UCSD-AML1 (cell line): ENCODE results near the gene SUPT20H.

Experiments
- DNase-seq: peaks from one replicate; lab custom pipeline; 2025; ENCODE audit not compliant: unreplicated experiment; lab: John Stamatoyannopoulos, UW

The SUPT20H gene

DNA sequence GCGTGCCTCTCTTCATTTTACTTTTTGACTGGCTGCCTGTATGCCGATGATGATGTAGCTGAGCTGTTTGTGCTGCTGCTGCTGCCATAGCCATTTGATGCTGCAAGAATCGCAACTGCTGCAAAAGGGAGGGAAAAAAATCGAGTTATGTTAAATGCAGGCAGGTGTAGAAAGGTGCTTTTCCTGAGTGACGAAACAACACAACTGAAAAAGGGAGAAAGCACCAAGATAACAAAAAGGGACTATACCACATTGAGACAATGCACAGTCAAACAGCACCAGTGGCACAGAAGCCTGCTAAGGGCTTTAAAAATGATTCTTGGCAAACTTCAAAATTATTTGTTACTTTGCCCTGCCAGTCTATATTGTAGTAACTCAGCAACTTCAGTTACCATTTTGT lies 49.8 kb downstream of the SUPT20H start:
- no peak for DNase-seq

DNA sequence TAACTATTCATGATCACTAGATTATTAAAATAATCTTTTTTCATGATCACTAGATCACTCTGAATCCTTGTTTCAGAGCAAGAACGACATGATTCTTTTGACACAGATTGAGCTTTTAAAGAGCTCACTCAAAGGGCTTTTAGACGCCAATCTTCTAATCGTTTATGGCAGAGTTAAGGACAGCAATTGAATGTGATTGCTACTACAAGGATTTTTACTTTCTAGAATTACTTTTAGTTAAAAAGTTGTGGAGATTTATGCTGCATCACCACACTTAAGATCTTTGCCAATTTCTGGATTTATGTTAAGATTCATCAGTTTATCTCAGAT lies 57.6 kb downstream of the SUPT20H start:
- no peak for DNase-seq

DNA sequence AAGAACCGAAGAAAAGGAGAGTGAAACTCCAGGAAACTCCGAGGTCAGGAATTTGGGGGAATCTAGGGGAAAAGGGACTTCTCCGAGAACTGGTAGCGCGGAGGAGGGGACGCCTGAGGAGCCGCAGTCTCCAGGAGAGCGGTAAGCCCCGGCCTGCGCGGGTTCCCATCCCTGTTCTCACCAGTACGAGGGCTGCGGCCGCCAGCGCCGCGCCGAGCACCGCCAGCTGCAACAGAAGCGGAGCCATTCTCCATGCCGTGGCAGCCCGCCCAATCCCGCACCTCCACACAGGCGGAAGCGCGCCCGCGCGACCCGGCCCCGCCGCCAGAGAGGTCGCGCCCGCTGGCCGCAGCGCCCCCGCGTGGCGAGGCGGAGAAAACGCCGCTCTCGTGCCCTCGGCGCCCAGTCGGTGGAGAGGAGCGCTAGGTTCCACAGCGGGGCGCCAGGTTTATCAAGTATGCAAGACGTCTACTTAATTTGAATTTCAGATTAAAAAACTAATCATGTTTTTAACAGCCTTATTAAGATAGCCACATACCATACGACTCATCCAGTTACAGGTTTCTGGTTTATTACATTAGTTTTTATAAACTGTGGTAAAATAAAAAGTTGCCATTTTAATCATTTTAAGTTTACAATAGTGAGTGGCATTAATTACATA lies 60.3 kb downstream of the SUPT20H start, which contains the start of gene ALG5:
ALG5 (minus strand) TSS at position 287 of the 661 bp plus-strand sequence; CDS start at position 247, 40 bp downstream.
- DNase-seq, result peak; percentile 92

DNA sequence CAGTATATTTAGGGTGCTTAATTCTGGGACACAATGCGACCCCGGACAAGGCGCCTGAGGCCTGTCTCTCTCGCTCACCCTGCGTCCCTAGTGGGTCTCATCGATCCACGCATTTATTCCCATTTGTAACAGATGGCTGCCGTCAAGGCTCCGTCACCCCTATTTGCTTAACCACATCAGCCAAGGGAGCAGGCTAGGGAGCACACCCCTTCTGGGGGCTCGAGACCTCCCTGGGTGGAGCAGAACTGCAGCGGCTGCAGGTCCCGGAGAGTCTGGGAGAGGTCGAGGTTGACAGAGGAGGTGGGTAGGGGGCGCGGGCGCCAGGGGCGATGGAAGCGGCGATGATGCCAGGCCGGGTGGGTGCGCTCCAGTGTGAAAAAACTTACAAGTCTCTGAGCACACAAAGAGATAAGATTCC lies 60.9 kb downstream of the SUPT20H start:
- peak; percentile 26 for DNase-seq

DNA sequence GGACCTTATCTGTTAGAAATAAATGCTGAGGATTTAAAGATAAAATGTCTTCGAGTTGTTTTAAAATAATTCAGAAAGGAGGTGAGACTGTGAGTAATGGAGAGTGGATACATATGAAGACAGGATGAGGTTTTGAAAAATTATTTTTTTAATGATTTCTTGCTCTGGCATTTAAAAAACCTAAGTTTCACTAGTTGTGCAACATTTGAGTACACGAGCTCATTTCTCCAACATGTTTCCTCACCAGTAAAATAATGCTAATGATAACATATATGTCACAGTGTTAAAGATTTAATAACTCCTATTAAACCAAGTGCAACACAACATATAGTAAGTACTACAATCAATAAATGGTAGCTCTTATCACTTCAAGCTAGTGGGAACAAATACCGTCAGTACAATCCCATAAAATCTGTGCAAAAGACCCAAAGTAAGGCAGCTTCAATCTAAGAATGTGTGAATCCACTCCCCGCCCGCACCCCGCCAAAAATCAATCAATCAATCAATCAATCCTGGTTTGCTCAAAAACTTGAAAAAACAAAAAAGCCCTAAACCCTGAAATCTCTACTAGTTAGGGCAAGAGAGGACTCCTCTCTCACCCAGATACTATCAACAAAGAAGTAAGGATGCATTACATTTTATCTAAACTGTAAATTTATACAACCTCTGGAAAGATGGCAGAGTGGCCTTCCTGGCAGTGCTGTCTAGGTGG lies 61.6 kb downstream of the SUPT20H start:
- no peak for DNase-seq

DNA sequence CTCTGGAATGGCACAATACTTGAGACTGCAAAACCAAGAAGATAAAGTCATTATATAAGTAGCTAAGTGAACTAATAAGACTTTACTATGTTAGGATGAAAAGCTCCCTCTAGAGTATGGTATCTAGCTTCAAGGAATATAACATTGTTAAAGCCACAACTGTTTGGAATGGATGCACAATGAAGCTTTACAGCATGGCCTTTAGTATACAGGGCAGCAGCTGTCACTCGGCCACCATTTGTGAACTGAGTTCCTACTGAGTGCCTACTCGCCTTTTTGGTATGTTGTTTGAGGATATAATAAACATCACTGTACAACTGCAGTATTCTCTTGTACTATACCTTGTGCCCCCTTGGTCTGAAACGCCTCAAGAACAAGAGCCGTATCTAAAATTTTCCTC lies 67.1 kb downstream of the SUPT20H start:
- DNase-seq, result no peak

DNA sequence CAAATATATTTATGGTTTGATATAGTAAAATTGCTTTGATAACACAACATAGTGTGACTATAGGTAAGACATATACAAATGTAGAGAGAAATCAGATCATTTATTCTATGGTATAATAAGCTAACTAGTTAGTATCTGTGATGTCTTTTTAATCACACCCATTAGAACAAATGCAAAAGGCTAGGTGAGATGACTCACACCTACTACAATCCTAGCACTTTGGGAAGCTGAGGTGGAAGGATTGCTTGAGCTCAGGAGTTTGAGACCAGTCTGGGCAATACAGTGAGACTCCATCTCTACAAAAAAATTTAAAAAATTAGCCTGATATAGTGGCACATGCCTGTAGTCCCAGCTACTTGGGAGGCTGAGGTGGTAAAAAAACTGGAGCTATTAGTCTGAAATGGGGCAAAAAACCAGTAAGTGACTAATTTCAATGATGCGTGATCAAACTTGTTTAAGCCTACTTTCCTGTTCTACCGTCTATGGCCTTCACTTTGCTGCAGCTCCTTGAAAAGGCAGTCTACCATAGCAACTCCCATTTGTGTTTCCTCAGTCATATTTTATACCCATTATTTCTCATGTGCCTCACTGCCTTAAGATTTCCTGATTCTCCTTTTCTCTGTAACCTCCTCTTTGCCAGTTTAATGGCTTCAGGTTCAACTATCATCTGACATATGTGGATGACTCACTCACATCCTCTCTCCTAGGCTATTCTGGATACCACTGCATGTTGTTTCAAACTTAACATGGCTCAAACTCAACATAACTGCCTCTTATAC lies 72.8 kb downstream of the SUPT20H start:
- DNase-seq, result no peak

DNA sequence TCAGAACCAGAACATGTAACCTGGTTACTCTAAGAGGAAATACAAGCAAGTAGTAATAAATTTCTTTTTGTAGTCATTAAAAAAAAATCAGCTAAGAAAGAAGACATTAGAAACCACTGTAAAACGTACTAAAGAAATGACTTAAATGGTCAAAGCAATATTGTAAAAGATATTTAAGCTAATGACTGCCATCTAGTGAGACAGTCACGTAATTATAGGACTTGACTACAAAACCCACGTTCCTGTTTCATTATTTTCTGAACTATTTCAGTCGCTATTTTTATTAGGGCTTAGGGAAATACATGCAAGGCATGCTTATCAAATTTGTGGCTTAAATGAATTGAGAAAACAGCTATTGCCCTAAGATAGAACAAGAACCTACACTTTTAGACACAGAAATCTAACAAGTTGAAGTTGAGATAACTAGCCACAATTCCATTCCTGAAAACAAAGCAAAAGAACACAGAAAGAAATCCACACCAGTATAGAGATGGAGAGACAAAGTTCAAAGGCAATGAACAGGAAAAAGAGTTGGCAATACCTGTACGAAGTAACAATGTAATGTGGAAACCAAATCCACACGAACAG lies 78.2 kb downstream of the SUPT20H start:
- no peak for DNase-seq

DNA sequence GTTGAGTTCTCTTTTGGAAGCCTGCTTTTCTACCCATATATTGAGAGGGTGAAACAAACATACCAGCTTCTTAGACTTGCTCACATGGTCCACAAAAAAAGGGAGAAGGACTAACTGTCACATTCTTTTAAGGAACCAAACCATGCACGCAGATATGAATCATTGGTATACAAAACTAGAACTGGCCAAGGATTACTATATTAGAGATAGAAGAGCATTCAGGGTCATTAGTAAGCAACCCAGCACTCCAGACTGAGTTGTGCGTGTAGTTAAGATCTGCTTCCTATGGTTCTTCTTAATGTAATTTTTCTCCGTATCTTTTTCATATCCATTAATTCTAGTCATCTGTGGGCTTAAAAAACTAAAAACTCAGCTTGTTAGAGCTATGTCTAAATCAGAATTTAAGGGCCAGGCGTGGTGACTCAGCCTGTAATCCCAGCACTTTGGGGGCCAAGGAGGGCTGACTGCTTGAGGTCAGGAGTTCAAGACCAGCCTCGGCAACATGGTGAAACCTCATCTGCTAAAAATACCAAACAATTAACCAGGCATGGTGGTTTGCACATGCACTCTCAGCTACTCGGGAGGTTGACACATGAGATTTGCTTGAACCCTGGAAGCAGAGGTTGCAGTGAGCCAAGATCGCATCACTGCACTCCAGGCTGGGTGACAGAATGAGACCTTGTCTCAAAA lies 80.0 kb downstream of the SUPT20H start:
- DNase-seq, result no peak

DNA sequence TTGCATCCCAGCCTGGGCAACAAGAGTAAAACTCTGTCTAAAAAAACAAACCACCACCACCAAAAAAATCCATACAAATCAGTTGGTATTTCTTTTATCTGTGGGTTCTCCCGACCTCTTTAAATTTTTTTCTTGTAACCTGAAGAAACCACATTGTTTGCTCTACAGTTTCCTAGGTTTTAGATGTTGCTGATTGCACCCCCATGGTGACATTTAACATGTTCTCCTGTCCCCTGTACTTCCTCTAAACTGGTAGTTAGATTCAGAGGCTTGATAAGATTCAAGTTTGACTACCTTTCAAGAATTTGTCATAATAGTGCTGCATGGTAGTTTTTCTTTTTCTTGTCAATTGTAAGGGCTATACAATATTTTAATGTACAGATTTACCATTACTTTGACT lies 84.3 kb downstream of the SUPT20H start:
- no peak for DNase-seq

DNA sequence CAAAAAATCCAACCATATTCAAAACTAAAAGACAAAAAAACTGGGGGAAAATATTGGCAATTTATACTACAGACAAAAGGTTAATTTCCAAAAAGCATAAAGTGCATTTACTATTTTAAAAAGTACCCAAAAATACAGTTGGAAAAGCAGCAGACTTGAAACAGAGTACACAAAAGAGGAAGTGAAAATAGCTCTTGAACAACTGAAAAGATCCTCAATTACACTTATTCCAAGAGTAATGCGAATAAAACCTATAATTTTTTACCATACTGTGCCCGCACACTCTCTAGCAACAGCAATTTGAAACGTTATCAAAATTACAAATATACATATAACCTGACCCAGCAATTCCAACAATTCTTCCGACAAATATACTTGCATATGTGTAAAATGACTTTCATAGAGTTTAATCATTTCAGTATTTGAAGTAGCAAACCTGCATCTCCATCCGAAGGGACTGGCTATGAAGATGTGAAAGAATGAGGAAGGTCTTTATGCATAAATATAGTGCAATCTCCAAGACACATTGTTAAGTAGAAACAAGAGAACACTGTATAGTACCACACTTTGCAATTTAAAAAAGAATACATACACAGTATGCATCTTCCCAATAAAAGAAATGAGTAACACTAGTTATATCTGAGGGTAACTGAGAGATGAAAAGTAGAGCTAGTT lies 85.7 kb downstream of the SUPT20H start:
- DNase-seq, result no peak

DNA sequence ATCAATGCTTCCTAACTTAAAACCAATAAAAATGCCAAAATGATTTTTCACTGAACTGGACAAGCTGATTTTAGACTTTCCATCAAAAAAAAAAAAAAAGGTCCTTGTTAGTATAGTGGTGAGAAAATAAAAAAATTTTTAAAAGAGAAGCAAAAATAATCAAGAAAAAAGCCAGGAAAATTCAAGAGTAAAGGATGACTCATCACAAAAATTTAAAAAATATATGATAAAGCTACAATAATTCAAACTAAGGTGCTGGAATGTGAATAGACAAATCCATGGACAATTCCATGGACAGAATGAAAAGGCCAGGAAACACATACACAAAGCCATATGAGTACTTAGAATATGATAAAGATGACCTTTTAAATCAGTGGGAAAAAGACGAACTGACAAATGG lies 86.5 kb downstream of the SUPT20H start:
- no peak for DNase-seq

DNA sequence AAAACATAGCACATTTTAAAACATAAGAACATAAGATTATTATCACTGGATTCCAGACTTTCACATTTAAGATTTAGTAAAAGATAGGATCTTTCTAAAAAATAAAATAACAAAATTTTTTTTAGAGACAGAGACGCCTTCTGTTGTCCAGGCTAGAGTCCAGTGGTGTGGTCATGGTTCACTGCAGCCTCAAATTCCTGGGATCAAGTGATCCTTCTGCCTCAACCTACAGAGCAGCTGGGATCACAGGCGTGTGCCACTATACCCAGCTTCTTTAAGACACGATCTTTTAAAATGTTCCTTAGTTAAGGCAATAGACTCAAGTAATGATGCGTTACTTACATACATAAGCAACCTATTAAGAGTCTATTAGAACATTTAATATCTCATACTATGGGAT lies 93.1 kb downstream of the SUPT20H start:
- DNase-seq, result no peak

DNA sequence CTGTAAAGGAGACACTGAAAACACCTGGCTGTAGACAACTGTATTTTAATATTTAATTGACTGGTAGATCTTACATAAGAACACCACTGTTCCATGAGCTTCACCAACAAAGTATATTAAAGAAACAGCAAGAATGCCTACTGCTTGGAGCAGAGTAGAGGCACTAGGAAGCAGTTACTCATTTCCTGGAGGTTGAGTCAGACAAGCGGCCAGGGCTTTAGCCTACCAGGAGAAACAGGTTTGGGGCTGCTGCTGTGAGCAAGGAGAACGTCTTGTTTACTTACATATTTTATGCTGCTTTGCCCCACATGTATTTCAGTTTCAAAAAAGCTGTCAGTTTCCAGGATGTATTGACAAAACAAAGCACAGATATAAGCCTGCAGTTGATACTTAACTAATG lies 93.7 kb downstream of the SUPT20H start:
- no peak for DNase-seq

DNA sequence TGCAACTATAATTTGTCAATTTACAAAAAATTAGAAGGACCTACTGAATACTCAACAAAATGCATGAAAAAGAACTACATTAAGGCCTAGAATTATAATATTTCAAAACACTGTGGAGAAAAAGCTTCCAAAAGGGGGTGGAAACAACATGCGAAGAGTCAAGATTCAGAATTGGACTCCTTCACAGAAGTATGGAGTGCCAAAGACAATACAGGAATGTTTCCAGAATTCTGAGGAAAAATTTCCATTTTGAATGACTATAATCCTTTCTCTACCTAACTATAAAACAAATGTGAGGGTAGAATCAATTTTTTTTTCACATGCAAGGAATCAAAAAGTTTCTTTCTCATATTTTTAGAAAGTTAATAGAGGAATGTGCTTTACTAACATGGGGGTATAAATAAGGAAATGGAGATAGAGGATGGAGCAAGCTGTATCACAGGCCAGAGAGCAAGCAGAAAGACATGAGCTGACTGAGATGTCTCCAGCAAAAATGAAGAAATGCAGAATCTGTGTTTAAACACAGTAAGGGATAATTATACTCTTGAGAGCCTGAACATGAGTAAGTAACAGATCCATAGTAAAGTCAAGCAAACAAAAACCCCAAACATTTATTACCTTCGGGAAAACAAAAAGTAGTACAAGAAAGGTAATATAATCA lies 99.9 kb downstream of the SUPT20H start:
- DNase-seq, result no peak
